Measurements from ENCODE around the gene SRPK1. TPM values are rescaled to one million over a fixed set of nuclear protein-coding genes. Genes with fewer than 3 reads are reported as not detected.

Gene SRPK1
- total RNA-seq, 4 donors from 2014 or later = 14.3 to 76.3 (median 29.4) TPM

DNA sequence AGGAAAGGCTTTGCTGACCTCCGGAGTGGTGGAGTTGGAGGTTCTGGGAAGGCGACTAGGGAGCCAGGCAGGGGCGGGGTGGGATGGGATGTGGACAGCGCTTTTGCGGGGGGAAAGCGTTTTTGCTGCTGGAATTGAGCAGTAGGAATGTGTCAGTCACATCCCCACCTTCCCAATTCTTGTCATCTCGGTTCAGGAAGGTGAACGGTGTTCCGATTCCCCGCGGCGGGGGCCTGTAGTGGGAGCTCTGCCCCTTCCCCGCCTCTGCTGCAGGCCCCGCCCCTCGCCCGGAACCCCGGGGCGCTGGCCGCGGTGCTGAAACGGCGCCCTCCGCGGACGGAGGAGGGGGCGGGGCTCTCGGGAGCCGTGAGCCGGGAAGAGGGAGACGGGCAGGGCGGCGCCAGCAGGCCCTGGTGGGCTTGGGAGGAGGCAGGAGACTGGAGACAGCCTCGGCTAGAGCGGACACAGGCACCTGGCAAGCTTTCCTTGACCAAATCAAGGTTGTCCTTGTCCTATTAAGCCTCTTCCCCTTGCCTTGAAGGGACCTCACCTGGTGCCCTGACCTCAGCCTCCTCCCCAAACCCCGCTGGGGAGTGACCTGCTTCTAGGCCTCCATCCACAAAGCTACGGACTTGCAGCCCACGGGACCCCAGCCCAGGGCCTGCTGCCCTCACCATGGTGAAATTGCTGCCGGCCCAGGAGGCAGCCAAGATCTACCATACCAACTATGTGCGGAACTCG, 115.7 kb downstream of the SRPK1 start, which contains the start of gene LHFPL5:
TSS of gene LHFPL5 (plus strand) at position 357 of the 741 bp plus-strand sequence. CDS start at position 676, 319 bp downstream.
- no peak for DNase-seq
- H3K9me3 ChIP-seq = no peaks in the 10 kb centered on the region
- H3K36me3 ChIP-seq = no peaks in the 10 kb centered on the region
- H3K4me3 ChIP-seq = no peak within 1 kb of the TSS
- TF ChIP-seq, protein P1, sequence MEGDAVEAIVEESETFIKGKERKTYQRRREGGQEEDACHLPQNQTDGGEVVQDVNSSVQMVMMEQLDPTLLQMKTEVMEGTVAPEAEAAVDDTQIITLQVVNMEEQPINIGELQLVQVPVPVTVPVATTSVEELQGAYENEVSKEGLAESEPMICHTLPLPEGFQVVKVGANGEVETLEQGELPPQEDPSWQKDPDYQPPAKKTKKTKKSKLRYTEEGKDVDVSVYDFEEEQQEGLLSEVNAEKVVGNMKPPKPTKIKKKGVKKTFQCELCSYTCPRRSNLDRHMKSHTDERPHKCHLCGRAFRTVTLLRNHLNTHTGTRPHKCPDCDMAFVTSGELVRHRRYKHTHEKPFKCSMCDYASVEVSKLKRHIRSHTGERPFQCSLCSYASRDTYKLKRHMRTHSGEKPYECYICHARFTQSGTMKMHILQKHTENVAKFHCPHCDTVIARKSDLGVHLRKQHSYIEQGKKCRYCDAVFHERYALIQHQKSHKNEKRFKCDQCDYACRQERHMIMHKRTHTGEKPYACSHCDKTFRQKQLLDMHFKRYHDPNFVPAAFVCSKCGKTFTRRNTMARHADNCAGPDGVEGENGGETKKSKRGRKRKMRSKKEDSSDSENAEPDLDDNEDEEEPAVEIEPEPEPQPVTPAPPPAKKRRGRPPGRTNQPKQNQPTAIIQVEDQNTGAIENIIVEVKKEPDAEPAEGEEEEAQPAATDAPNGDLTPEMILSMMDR (IDR thresholded peaks at IDR 0.05) = no peak
- no peak for TF ChIP-seq POLR2A (IDR thresholded peaks at IDR 0.05)
- H3K4me1 ChIP-seq = no peaks in the 10 kb centered on the region
- H3K27ac ChIP-seq = no peak within 1 kb of the TSS
- H3K27me3 ChIP-seq = no peaks in the 10 kb centered on the region
- intact Hi-C loops (cut with DNase I; ENCODE audit: low total_unique reads) = no loop called here

DNA sequence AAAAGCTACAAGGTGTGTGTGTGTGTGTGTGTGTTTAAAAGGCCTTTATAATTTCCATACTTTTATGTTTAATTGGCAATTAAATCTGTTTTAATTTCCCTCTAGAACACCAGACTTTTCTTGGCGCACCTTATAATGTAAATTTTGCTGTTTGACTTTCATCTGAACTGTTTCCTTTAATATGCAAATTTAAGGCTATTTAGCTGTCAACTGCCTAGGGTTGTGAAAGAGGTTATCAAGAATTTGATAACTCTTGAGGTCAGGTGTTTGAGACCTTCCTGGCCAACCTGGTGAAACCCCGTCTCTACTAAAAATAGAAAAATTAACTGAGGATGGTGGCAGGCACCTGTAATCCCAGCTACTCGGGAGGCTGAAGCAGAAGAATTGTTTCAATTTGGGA, 119.8 kb downstream of the SRPK1 start:
- Histone ChIP-seq H3K4me3 (no peak overlapping the region), H3K9me3 (no peaks in the 10 kb centered on the region), H3K27ac (no peak overlapping the region), H3K27me3 (no peaks in the 10 kb centered on the region), H3K36me3 (no peaks in the 10 kb centered on the region), H3K4me1 (no peaks in the 10 kb centered on the region)
- no peak for TF ChIP-seq POLR2A (IDR thresholded peaks at IDR 0.05)
- TF ChIP-seq, protein P1 (IDR thresholded peaks at IDR 0.05) = no peak
- no peak for DNase-seq
- intact Hi-C loops (cut with DNase I; ENCODE audit: low total_unique reads) = no loop called here

DNA sequence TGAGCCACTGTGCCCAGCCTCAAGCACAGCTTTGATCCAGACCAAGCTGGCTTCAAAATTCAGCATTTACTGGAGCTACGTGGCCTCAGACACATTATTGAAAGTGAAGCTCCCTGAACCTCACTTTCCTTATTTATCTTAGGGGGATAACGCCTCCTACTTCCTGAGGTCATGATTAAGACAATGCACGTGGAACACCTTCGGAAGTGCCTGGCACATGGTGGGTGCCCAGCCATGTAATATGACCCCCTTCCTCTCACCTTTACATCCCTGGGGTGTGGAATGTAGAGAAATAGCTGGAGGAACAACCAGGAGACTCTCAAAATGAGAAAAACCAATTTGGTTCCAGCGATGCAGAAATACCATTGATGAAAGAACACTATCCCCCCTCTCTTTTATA, 122.2 kb downstream of the SRPK1 start:
- H3K27me3 ChIP-seq = no peaks in the 10 kb centered on the region
- H3K36me3 ChIP-seq = no peaks in the 10 kb centered on the region
- H3K4me1 ChIP-seq = no peaks in the 10 kb centered on the region
- DNase-seq = no peak
- H3K27ac ChIP-seq = no peak overlapping the region
- intact Hi-C loops (cut with DNase I; ENCODE audit: low total_unique reads) = no loop called here
- no peaks in the 10 kb centered on the region for H3K9me3 ChIP-seq
- H3K4me3 ChIP-seq = no peak overlapping the region
- no peak for TF ChIP-seq POLR2A (IDR thresholded peaks at IDR 0.05)
- TF ChIP-seq, protein P1 (IDR thresholded peaks at IDR 0.05) = no peak

DNA sequence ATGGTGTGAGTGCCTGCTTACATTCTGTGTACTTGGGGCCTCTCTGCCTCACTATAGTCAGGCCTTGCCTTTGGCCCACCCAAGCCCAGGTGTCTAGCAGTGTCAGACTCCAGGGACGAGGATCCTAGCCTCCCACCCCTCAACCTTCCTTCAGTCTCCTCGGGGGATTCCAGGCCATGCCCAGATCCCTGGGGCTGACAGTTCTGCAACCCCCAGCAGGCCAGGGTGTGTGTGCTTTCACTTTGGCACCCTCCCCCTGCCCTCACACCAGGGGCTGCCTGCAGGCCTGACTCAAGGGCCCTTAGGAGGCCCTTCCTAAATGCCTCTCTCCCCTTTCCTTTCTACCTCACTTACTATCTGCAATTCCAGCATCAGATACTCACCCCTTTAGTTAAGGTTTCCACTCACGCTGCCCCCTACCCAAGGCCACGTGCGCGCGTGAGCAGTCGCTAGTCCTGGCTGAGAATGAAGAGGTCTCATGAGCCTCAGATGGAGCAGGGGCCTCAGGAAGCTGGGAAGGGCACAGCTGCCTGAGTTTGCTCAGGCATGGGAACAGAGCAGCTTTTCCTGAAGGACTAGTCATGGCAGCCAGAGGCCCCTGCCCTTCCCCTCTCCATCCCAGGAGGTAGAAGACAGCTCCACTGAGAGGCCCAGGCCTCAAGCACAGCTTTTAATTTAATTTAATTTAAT, 122.9 kb downstream of the SRPK1 start:
- no peak overlapping the region for H3K27ac ChIP-seq
- H3K36me3 ChIP-seq = no peaks in the 10 kb centered on the region
- intact Hi-C loops (cut with DNase I; ENCODE audit: low total_unique reads) = no loop called here
- no peaks in the 10 kb centered on the region for H3K4me1 ChIP-seq
- DNase-seq = no peak
- no peaks in the 10 kb centered on the region for H3K9me3 ChIP-seq
- no peak overlapping the region for H3K4me3 ChIP-seq
- no peaks in the 10 kb centered on the region for H3K27me3 ChIP-seq
- TF ChIP-seq, protein P1 (IDR thresholded peaks at IDR 0.05) = no peak
- TF ChIP-seq POLR2A (IDR thresholded peaks at IDR 0.05) = no peak

DNA sequence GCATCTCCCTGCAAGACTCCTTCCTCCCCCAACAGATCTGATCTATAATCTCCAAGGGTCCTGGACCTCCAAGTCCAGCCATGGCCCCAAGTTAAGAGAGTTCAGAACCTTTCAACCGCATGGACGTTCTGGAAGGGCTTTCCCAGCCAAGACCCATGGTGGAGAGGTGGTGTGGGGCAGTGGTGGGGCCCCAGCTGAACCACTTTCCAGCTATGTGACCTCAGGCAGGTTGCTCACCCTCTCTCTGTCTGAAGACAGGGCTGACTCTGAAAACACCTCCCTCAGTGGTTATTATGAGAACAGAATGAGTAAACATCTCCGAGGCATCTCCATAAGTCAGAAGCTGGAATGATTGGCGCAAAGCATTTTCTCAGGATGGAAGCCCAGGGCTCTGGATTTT, 124.7 kb downstream of the SRPK1 start:
- TF ChIP-seq, protein P1 (IDR thresholded peaks at IDR 0.05) = no peak
- TF ChIP-seq POLR2A (IDR thresholded peaks at IDR 0.05) = no peak
- no peak overlapping the region for H3K27ac ChIP-seq
- intact Hi-C loops (cut with DNase I; ENCODE audit: low total_unique reads) = no loop called here
- H3K4me3 ChIP-seq = no peak overlapping the region
- H3K9me3 ChIP-seq = no peaks in the 10 kb centered on the region
- no peaks in the 10 kb centered on the region for H3K4me1 ChIP-seq
- no peak for DNase-seq
- no peaks in the 10 kb centered on the region for H3K36me3 ChIP-seq
- no peaks in the 10 kb centered on the region for H3K27me3 ChIP-seq

Measured in uterus (tissue), 4 donors.